A549 (cell line): Measurements from ENCODE around the gene AMER2. TPM values are rescaled to one million over a fixed set of nuclear protein-coding genes. Genes with fewer than 3 reads are reported as not detected.

ENCODE experiments used
- ATAC-seq, 2 experiments: fragments of 200-7000 bp in 1 of 2; fragments of >200 bp in 1 of 2; cut with Nextera tagmentation in 1 of 2; cut with Tn5 transposase in 1 of 2; 3 replicates each; pipeline versions ENCODE4 v1.8.0 to v1.9.1; 2018 to 2020; ENCODE audit warnings: mild to moderate bottlenecking in 1 of 2, moderate library complexity in 1 of 2
- CTCF ChIA-PET: fragments of 300-600 bp; sonication (Branson Sonifier 250); formaldehyde crosslinking; extraction: SDS; loops from one replicate; lab custom pipeline; 2021; ENCODE audit warnings: antibody characterized with exemption, inconsistent platforms; lab: Yijun Ruan, JAX
- POLR2A ChIA-PET: fragments of 350-600 bp; formaldehyde crosslinking; extraction: SDS; loops from one replicate; lab custom pipeline; 2021; ENCODE audit warnings: antibody characterized with exemption, inconsistent platforms; lab: Yijun Ruan, JAX
- DNase-seq, 2 experiments: peaks; one replicate each; pipeline versions ENCODE4 v3.0.0 to v3.0.0-alpha.2; 2011 to 2016; ENCODE audit warnings: low read depth in 1 of 2, low spot score in 1 of 2
- FAIRE-seq: peaks from 2 replicates; lab custom pipeline; 2011; peaks lifted over from hg19 to GRCh38; lab: Jason Lieb, UNC
- H3K27ac ChIP-seq, 2 experiments: fragments of >200 bp; sonication (Bioruptor Twin); formaldehyde crosslinking; 3 replicates each; pipeline ENCODE4 v1.5.1; 2016 to 2017
- H3K4me1 ChIP-seq: fragments of >200 bp; sonication (Bioruptor Twin); formaldehyde crosslinking; 3 replicates; pipeline ENCODE4 v1.6.1; 2016
- H3K4me2 ChIP-seq: fragments of >200 bp; sonication (Bioruptor Twin); formaldehyde crosslinking; 3 replicates; pipeline ENCODE4 v1.6.1; 2016
- H3K4me3 ChIP-seq: fragments of >200 bp; sonication (Bioruptor Twin); formaldehyde crosslinking; 3 replicates; pipeline ENCODE4 v1.5.1; 2016
- H3K9me3 ChIP-seq: fragments of >200 bp; sonication (Bioruptor Twin); formaldehyde crosslinking; 3 replicates; pipeline ENCODE4 v1.6.1; 2016
- CBX2 ChIP-seq: fragments of 200-600 bp; sonication (generic); IDR thresholded peaks from 2 replicates; pipeline ENCODE4 v1.6.1; 2016; ENCODE audit warnings: low read depth, mild to moderate bottlenecking, borderline replicate concordance
- CEBPB ChIP-seq, 2 experiments: fragments of >200 bp in 1 of 2; sonication (Bioruptor Twin) in 1 of 2; formaldehyde crosslinking in 1 of 2; IDR thresholded peaks; 2 replicates each; pipeline ENCODE4 v1.6.1; 2012 to 2016
- CHD2 ChIP-seq: fragments of 150-350 bp; IDR thresholded peaks from 2 replicates; pipeline ENCODE4 v1.6.1; 2014; ENCODE audit warnings: low read length; ENCODE audit not compliant: partially characterized antibody
- CHD4 ChIP-seq: fragments of 200-600 bp; sonication (generic); IDR thresholded peaks from 2 replicates; pipeline ENCODE4 v1.6.1; 2016; ENCODE audit warnings: antibody characterized with exemption, mild to moderate bottlenecking, borderline replicate concordance
- CTCF ChIP-seq: fragments of >200 bp; sonication (Bioruptor Twin); formaldehyde crosslinking; IDR thresholded peaks from 3 replicates; pipeline ENCODE4 v1.5.1; 2016
- EHMT2 ChIP-seq: fragments of 200-600 bp; sonication (generic); IDR thresholded peaks from 2 replicates; pipeline ENCODE4 v1.6.1; 2016; ENCODE audit warnings: antibody characterized with exemption, low read depth, mild to moderate bottlenecking, moderate library complexity
- EP300 ChIP-seq, 2 experiments: fragments of >200 bp; sonication (Bioruptor Twin); formaldehyde crosslinking; IDR thresholded peaks; 2 replicates in 1 of 2; 3 replicates in 1 of 2; pipeline ENCODE4 v1.6.1; 2016 to 2017
- ESRRA ChIP-seq: fragments of 150-350 bp; IDR thresholded peaks from 2 replicates; pipeline ENCODE4 v1.6.1; 2014; ENCODE audit warnings: mild to moderate bottlenecking, low read length, borderline replicate concordance
- HDAC2 ChIP-seq: fragments of 200-600 bp; sonication (generic); IDR thresholded peaks from 2 replicates; pipeline ENCODE4 v1.6.1; 2016
- JUNB ChIP-seq: fragments of >200 bp; sonication (Bioruptor Twin); formaldehyde crosslinking; IDR thresholded peaks from 2 replicates; pipeline ENCODE4 v1.6.1; 2016
- KDM1A ChIP-seq: fragments of 200-600 bp; sonication (generic); IDR thresholded peaks from 2 replicates; pipeline ENCODE4 v1.6.1; 2016; ENCODE audit warnings: low read depth, mild to moderate bottlenecking
- KDM5A ChIP-seq: fragments of 200-600 bp; sonication (generic); IDR thresholded peaks from 2 replicates; pipeline ENCODE4 v1.6.1; 2016; ENCODE audit warnings: antibody characterized with exemption, mild to moderate bottlenecking
- MAFK ChIP-seq: fragments of 450-650 bp; IDR thresholded peaks from 2 replicates; pipeline ENCODE4 v1.6.1; 2014; ENCODE audit not compliant: partially characterized antibody
- MAX ChIP-seq: IDR thresholded peaks from 2 replicates; pipeline ENCODE4 v1.6.1; 2012
- NPAS2 ChIP-seq: fragments of 250-450 bp; sonication (Bioruptor Pico); IDR thresholded peaks from 2 replicates; pipeline ENCODE4 v1.8.0; 2022; ENCODE audit warnings: mild to moderate bottlenecking, moderate library complexity, borderline replicate concordance
- PBX3 ChIP-seq: IDR thresholded peaks from 2 replicates; pipeline ENCODE4 v1.6.1; 2012
- RARB ChIP-seq: fragments of 250-450 bp; sonication (Bioruptor Pico); IDR thresholded peaks from 2 replicates; pipeline ENCODE4 v1.8.0; 2021; ENCODE audit warnings: mild to moderate bottlenecking, moderate library complexity
- RCOR1 ChIP-seq: fragments of 150-350 bp; IDR thresholded peaks from 2 replicates; pipeline ENCODE4 v1.6.1; 2014; ENCODE audit warnings: antibody characterized with exemption, low read length, low read depth
- RFX5 ChIP-seq: fragments of 450-650 bp; IDR thresholded peaks from 2 replicates; pipeline ENCODE4 v1.7.1; 2014; ENCODE audit warnings: antibody characterized with exemption, mild to moderate bottlenecking, moderate library complexity
- RNF2 ChIP-seq: fragments of 200-600 bp; sonication (generic); IDR thresholded peaks from 2 replicates; pipeline ENCODE4 v1.6.1; 2016; ENCODE audit warnings: low read depth, mild to moderate bottlenecking, antibody characterized with exemption, moderate library complexity, borderline replicate concordance
- TFCP2L1 ChIP-seq: fragments of 250-450 bp; sonication (Bioruptor Pico); IDR thresholded peaks from 2 replicates; pipeline ENCODE4 v1.5.0; 2021; ENCODE audit warnings: mild to moderate bottlenecking
- USF2 ChIP-seq: fragments of 450-650 bp; IDR thresholded peaks from 2 replicates; pipeline ENCODE4 v1.6.1; 2014; ENCODE audit warnings: antibody characterized with exemption
- ZNF302 ChIP-seq: fragments of 250-450 bp; sonication (Bioruptor Pico); IDR thresholded peaks from 2 replicates; pipeline ENCODE4 v1.9.0; 2021; ENCODE audit warnings: inconsistent platforms, mild to moderate bottlenecking, moderate library complexity
- ZSCAN20 ChIP-seq: fragments of 250-450 bp; sonication (Bioruptor Pico); IDR thresholded peaks from 2 replicates; pipeline ENCODE4 v1.8.0; 2022; ENCODE audit warnings: mild to moderate bottlenecking, moderate library complexity
- WGBS: methylation state at CpG from one replicate; pipeline ENCODE4 v1.1.6; 2017; ENCODE audit errors: missing lambda C conversion rate; 5-methylcytosine and 5-hydroxymethylcytosine counted together
- polyA plus RNA-seq, 4 experiments: library from polyadenylated mRNA; depleted of rRNA in 3 of 4; stranded (reverse); fragments of >200 nt; fragmentation: RNase III in 1 of 4; extraction: RNeasy Plus Mini Kit Qiagen cat#74134 plus additional on column Dnase treatment in 1 of 4; gene quantifications; 2 replicates in 3 of 4; 3 replicates in 1 of 4; pipeline ENCODE4 v1.2.3, GENCODE V29; 2011 to 2017

The AMER2 gene
- polyA plus RNA-seq, 2 of the 4 experiments (the other 2 are of a cell fraction), result not detected

GRCh38 chr13:25192489-25192888 is 20.4 kb upstream of the AMER2 start (continued):
- TF ChIP-seq CTCF, result no peak

GRCh38 chr13:25192052-25192451 is 20.0 kb upstream of the AMER2 start:
- Histone ChIP-seq H3K4me3 (no peak overlapping the region), H3K4me2 (no peak overlapping the region), H3K27ac (no peak overlapping the region), H3K9me3 (no peaks in the 10 kb centered on the region), H3K4me1 (no peaks in the 10 kb centered on the region)
- ChIA-PET CTCF (no interaction called here), POLR2A (no interaction called here)
- no peak for DNase-seq
- ATAC-seq, result no peak
- WGBS, result 46% methylated on average over 2 of the region's 2 CpGs
- TF ChIP-seq KDM5A, result no peak
- TF ChIP-seq EHMT2, result no peak
- no peak for TF ChIP-seq ZNF302 (CRISPR knock-in tag)
- TF ChIP-seq RCOR1, result no peak
- no peak for TF ChIP-seq ZSCAN20 (CRISPR knock-in tag)
- no peak for TF ChIP-seq RARB (CRISPR knock-in tag)
- TF ChIP-seq JUNB, result no peak
- TF ChIP-seq KDM1A, result no peak
- TF ChIP-seq CHD4, result no peak
- FAIRE-seq, result no peak

- no peak for ATAC-seq
- WGBS, result 25% methylated on average over 4 of the region's 4 CpGs
- POLR2A ChIA-PET, result no interaction called here
Observed at GRCh38 chr13:25190771-25191170, 18.7 kb upstream of the AMER2 start.

GRCh38 chr13:25190256-25190655 is 18.2 kb upstream of the AMER2 start:
- 19% methylated on average over 5 of the region's 5 CpGs for WGBS
- DNase-seq (no peak), FAIRE-seq (no peak), ATAC-seq (no peak)
- H3K4me3 ChIP-seq, result no peak overlapping the region
- H3K4me1 ChIP-seq, result no peaks in the 10 kb centered on the region
- POLR2A ChIA-PET, result no interaction called here
- no peaks in the 10 kb centered on the region for H3K9me3 ChIP-seq
- CTCF ChIA-PET, result no interaction called here
- TF ChIP-seq CHD2 (no peak), MAFK (no peak), RFX5 (no peak), ZNF302 (CRISPR knock-in tag) (no peak), RCOR1 (no peak), KDM1A (no peak), RNF2 (no peak)
- no peak overlapping the region for H3K27ac ChIP-seq
- no peak overlapping the region for H3K4me2 ChIP-seq

More at GRCh38 chr13:25190771-25191170, 18.7 kb upstream of the AMER2 start:
- no peak for TF ChIP-seq TFCP2L1 (CRISPR knock-in tag)
- no peak overlapping the region for H3K4me3 ChIP-seq
- FAIRE-seq, result no peak
- no peak for DNase-seq
- CTCF ChIA-PET, result no interaction called here
- H3K4me2 ChIP-seq, result no peak overlapping the region
- H3K4me1 ChIP-seq, result no peaks in the 10 kb centered on the region
- no peaks in the 10 kb centered on the region for H3K9me3 ChIP-seq
- no peak overlapping the region for H3K27ac ChIP-seq

- ChIA-PET CTCF (no interaction called here), POLR2A (no interaction called here)
- no peak overlapping the region for H3K27ac ChIP-seq
- H3K9me3 ChIP-seq, result no peaks in the 10 kb centered on the region
- DNase-seq (no peak), ATAC-seq (no peak), FAIRE-seq (no peak)
- 13% methylated on average over 5 of the region's 5 CpGs for WGBS
- H3K4me2 ChIP-seq, result no peak overlapping the region
- H3K4me3 ChIP-seq, result no peak overlapping the region
- H3K4me1 ChIP-seq, result no peaks in the 10 kb centered on the region
- TF ChIP-seq PBX3 (no peak), ESRRA (no peak), NPAS2 (no peak), USF2 (no peak), CHD4 (no peak), MAX (no peak), HDAC2 (no peak), CBX2 (no peak), EP300 (IDR thresholded peaks at IDR 0.05) (no peak), CTCF (no peak), TFCP2L1 (CRISPR knock-in tag) (no peak), CEBPB (IDR thresholded peaks at IDR 0.05) (no peak)
Observed at GRCh38 chr13:25187596-25187995, 15.5 kb upstream of the AMER2 start.
